ENCODE measurements around the gene IFNL4.

DNA sequence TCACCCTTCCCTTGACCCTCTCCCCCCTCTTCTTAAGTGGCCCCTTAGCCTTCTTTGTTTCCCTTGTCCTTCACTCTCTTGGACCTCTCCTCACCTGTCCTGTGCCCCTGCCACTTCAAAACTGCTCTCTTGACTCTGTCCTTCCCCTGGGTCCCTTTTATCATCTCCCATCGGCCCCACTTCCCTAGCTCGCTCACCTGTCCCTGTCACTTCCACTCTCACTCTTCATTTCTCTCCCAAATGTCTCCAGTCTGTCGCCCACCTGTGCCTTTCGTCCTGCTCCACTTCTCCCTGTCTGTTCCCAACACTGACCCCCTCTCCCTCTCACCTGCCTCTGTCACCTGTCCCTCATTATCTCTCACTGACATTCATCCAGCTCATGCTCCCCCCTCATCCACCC, 48.2 kb upstream of the IFNL4 start:
- TF ChIP-seq, protein P1, sequence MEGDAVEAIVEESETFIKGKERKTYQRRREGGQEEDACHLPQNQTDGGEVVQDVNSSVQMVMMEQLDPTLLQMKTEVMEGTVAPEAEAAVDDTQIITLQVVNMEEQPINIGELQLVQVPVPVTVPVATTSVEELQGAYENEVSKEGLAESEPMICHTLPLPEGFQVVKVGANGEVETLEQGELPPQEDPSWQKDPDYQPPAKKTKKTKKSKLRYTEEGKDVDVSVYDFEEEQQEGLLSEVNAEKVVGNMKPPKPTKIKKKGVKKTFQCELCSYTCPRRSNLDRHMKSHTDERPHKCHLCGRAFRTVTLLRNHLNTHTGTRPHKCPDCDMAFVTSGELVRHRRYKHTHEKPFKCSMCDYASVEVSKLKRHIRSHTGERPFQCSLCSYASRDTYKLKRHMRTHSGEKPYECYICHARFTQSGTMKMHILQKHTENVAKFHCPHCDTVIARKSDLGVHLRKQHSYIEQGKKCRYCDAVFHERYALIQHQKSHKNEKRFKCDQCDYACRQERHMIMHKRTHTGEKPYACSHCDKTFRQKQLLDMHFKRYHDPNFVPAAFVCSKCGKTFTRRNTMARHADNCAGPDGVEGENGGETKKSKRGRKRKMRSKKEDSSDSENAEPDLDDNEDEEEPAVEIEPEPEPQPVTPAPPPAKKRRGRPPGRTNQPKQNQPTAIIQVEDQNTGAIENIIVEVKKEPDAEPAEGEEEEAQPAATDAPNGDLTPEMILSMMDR (IDR thresholded peaks at IDR 0.05): no peak
- TF ChIP-seq EZH2phosphoT487 (IDR thresholded peaks at IDR 0.05) (no peak), EZH2 (IDR thresholded peaks at IDR 0.05) (no peak)

Measured in neural progenitor cell (in vitro differentiated cells).